Lung (tissue), 12 donors: Measurements from ENCODE around the gene SPTB. TPM values are rescaled to one million over a fixed set of nuclear protein-coding genes. Genes with fewer than 3 reads are reported as not detected.

Experiments
- ATAC-seq: fragments of 200-7000 bp; cut with Tn5 transposase; one replicate; pipeline ENCODE4 v1.9.1; 2020; ENCODE audit warnings: moderate number of reproducible peaks; ENCODE audit not compliant: insufficient read depth, low FRiP score
- DNase-seq, 3 donors: peaks; one replicate each; pipeline ENCODE4 v3.0.0-alpha.2; 2013 to 2017
- H3K27ac ChIP-seq, 2 donors: one replicate each; pipeline ENCODE4 v1.5.1; 2013; ENCODE audit warnings: mild to moderate bottlenecking in 2 of 2, moderate library complexity in 2 of 2, control low read depth in 1 of 2, inconsistent platforms in 1 of 2, low read depth in 1 of 2, low read length in 1 of 2
- H3K27me3 ChIP-seq, 3 donors: one replicate each; pipeline ENCODE4 v1.5.1; 2013; ENCODE audit warnings: low read length in 2 of 3; ENCODE audit not compliant: control insufficient read depth in 3 of 3, insufficient read depth in 3 of 3
- H3K36me3 ChIP-seq, 4 donors: one replicate each; pipeline ENCODE4 v1.5.1; 2013; ENCODE audit warnings: low read length in 4 of 4, mild to moderate bottlenecking in 1 of 4, moderate library complexity in 1 of 4; ENCODE audit not compliant: control insufficient read depth in 4 of 4, insufficient read depth in 4 of 4
- H3K4me1 ChIP-seq, 5 donors: one replicate each; pipeline ENCODE4 v1.5.1; 2013; ENCODE audit warnings: low read length in 5 of 5, mild to moderate bottlenecking in 2 of 5, moderate library complexity in 1 of 5; ENCODE audit not compliant: control insufficient read depth in 5 of 5, insufficient read depth in 5 of 5
- H3K4me3 ChIP-seq: one replicate; pipeline ENCODE4 v1.5.1; 2013; ENCODE audit warnings: mild to moderate bottlenecking, control low read depth, moderate library complexity
- H3K9ac ChIP-seq, 2 donors: one replicate each; pipeline ENCODE4 v1.5.1; 2013; ENCODE audit warnings: low read length in 2 of 2, control low read depth in 1 of 2; ENCODE audit not compliant: insufficient read depth in 1 of 2
- H3K9me3 ChIP-seq, 4 donors: one replicate each; pipeline ENCODE4 v1.5.1; 2013; ENCODE audit warnings: low read length in 3 of 4, mild to moderate bottlenecking in 1 of 4, moderate library complexity in 1 of 4; ENCODE audit not compliant: control insufficient read depth in 4 of 4, insufficient read depth in 3 of 4
- CTCF ChIP-seq: IDR thresholded peaks from 2 replicates; pipeline ENCODE4 v1.5.1; 2012; ENCODE audit warnings: mild to moderate bottlenecking; ENCODE audit errors: control extremely low read depth, extremely low read depth
- WGBS, 2 donors: extraction: QIAGEN DNeasy Blood & Tissue Kit; methylation state at CpG; one replicate each; pipeline ENCODE4 v1.1.7; 2013; 5-methylcytosine and 5-hydroxymethylcytosine counted together
- polyA plus RNA-seq, 2 donors: library from polyadenylated mRNA; stranded (reverse); fragments of 200-250 nt; gene quantifications; one replicate each; pipeline ENCODE4 v1.2.1, GENCODE V29; 2013
- total RNA-seq, 2 donors: library from RNA; depleted of rRNA in 1 of 2; stranded (reverse); fragments of >200 nt in 1 of 2; gene quantifications; one replicate each; pipeline ENCODE4 v1.2.1, GENCODE V29; 2014 to 2021
- donor health status: control.
- donor health status: control.
- donor health status: Bipolar disorder and iron deficiency.
- donor health status: healthy.
- donor health status: DM: yes; HTN: yes; CAD: no.

The SPTB gene
- total and polyA plus RNA-seq, 4 donors = 1.2 to 11.5 (median 2.1) TPM

GRCh38 chr14:64775081-64775777, 104.5 kb downstream of the SPTB start:
- peaks cover 0 to 2% (median 0%) of the 10 kb centered on the region in 4 donors for H3K36me3 ChIP-seq
- H3K9me3 ChIP-seq = no peaks in the 10 kb centered on the region
- peaks cover 0 to 16% (median 0%) of the 10 kb centered on the region in 5 donors for H3K4me1 ChIP-seq
- whole genome bisulfite sequencing, 2 donors = 88 to 95% methylated on average over 25 of the region's 25 CpGs
- DNase-seq = no peak
- H3K27me3 ChIP-seq = no peaks in the 10 kb centered on the region
- H3K4me3 ChIP-seq = no peak overlapping the region
- no peak overlapping the region for H3K27ac ChIP-seq
- no peak for ATAC-seq
- H3K9ac ChIP-seq = no peak overlapping the region
- TF ChIP-seq CTCF = no peak

DNA sequence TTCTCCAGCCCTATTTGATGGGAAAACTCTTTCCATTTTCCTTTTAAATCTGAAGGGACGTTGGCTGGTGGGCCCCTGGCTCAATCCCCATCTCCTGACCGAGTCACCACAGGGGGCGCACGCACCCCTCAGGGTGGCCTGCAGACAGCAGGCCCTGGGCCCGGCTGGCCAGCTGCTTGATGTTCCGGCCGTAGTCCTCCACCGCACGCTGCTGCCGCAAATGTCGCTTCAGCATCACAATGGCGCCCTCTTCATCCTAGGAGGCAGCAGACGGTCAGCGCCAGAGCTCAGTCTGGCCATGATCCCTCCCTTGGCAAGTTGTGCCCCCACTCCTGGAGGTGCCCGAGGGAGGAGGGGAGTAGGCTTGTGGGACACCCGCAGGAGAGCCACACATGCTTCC, 105.4 kb downstream of the SPTB start:
- Histone ChIP-seq H3K9me3 (no peaks in the 10 kb centered on the region), H3K4me3 (no peak overlapping the region), H3K27ac (no peak overlapping the region), H3K4me1 (peaks cover 0 to 13% (median 0%) of the 10 kb centered on the region in 5 donors), H3K36me3 (peaks cover 0 to 3% (median 0%) of the 10 kb centered on the region in 4 donors), H3K9ac (no peak overlapping the region), H3K27me3 (no peaks in the 10 kb centered on the region)
- no peak for ATAC-seq
- no peak for TF ChIP-seq CTCF
- DNase-seq = no peak
- 94 to 96% methylated on average over 16 of the region's 16 CpGs for WGBS, 2 donors

- H3K9ac ChIP-seq = no peak overlapping the region
- DNase-seq = no peak
- 82 to 97% methylated on average over 3 of the region's 3 CpGs for WGBS, 2 donors
- H3K36me3 ChIP-seq = peaks cover 0 to 3% (median 0%) of the 10 kb centered on the region in 4 donors
- TF ChIP-seq CTCF = no peak
- H3K27me3 ChIP-seq = no peaks in the 10 kb centered on the region
- peaks cover 0 to 8% (median 0%) of the 10 kb centered on the region in 5 donors for H3K4me1 ChIP-seq
- H3K4me3 ChIP-seq = no peak overlapping the region
- no peak for ATAC-seq
- no peaks in the 10 kb centered on the region for H3K9me3 ChIP-seq
- H3K27ac ChIP-seq = no peak overlapping the region
These were observed 106.1 kb downstream of the SPTB start for GRCh38 chr14:64773577-64773976.

GRCh38 chr14:64773046-64773445, 106.7 kb downstream of the SPTB start:
- Histone ChIP-seq H3K9me3 (no peaks in the 10 kb centered on the region), H3K9ac (no peak overlapping the region), H3K4me1 (peaks cover 0 to 7% (median 0%) of the 10 kb centered on the region in 5 donors), H3K36me3 (peaks cover 0 to 3% (median 0%) of the 10 kb centered on the region in 4 donors), H3K27me3 (no peaks in the 10 kb centered on the region), H3K4me3 (no peak overlapping the region), H3K27ac (no peak overlapping the region)
- no peak for TF ChIP-seq CTCF
- no peak for ATAC-seq
- 92 to 97% methylated on average over 18 of the region's 18 CpGs for WGBS, 2 donors
- no peak for DNase-seq
